Measurements from ENCODE around the gene ATP4B. TPM values are rescaled to one million over a fixed set of nuclear protein-coding genes. Genes with fewer than 3 reads are reported as not detected.

ATP4B gene
- total and polyA plus RNA-seq, 2 of the 8 experiments (the other 6 are each of a cell fraction or from before 2014, with no cell fraction given), result 0.05 TPM; not detected in 1

GRCh38 chr13:113620036-113620796 is 37.8 kb downstream of the ATP4B start (continued):
- TF ChIP-seq CTCF (IDR thresholded peaks at IDR 0.05; ENCODE audit: control extremely low read depth in 1 of 3, insufficient read depth in 1 of 3, low read depth in 1 of 3, low read length in 3 of 3) (no peak), MAFK (IDR thresholded peaks at IDR 0.05; ENCODE audit: low read depth, low read length) (no peak), CBX8 (IDR thresholded peaks at IDR 0.05; ENCODE audit: borderline replicate concordance, low read depth, low read length) (no peak), POLR2AphosphoS5 (IDR thresholded peaks at IDR 0.05; ENCODE audit: low read depth, low read length) (no peak)

Data from H1 (cell line).